CD4-positive, alpha-beta T cell treated with Interleukin-4 for 1 hour (primary cell): ENCODE measurements around the gene RNU6-7.
A peak's percentile ranks its signal among the peaks of the same experiment; 100 is the strongest.

Experiments
- DNase-seq, 2 donors: peaks; one replicate each; pipeline ENCODE4 v3.0.0-alpha.2; 2020 to 2022

RNU6-7 gene

GRCh38 chr14:32201816-32202490 lies at the start of gene RNU6-7:
Gene RNU6-7, plus strand, starts transcription at chr14:32202045.
- DNase-seq, result peak; percentile 31 to 66

- no peak for DNase-seq
Measured at GRCh38 chr14:32166029-32166428, 35.8 kb upstream of the RNU6-7 start.

- DNase-seq, result no peak
Measured at GRCh38 chr14:32166924-32167323, 34.9 kb upstream of the RNU6-7 start.

GRCh38 chr14:32167907-32168306 lies 33.9 kb upstream of the RNU6-7 start:
- DNase-seq, result no peak

- DNase-seq, result no peak
Measured at GRCh38 chr14:32169191-32169590, 32.7 kb upstream of the RNU6-7 start.

- no peak for DNase-seq
Measured at GRCh38 chr14:32171469-32171868, 30.4 kb upstream of the RNU6-7 start.

GRCh38 chr14:32183151-32184058 lies 18.4 kb upstream of the RNU6-7 start:
- DNase-seq, result no peak

- no peak for DNase-seq
Measured at GRCh38 chr14:32185097-32185496, 16.7 kb upstream of the RNU6-7 start.

- no peak for DNase-seq
Measured at GRCh38 chr14:32186248-32186647, 15.6 kb upstream of the RNU6-7 start.

- no peak for DNase-seq
Measured at GRCh38 chr14:32189811-32190210, 12.0 kb upstream of the RNU6-7 start.

GRCh38 chr14:32190673-32191072 lies 11.2 kb upstream of the RNU6-7 start:
- DNase-seq, result no peak

- DNase-seq, result no peak
Measured at GRCh38 chr14:32192712-32193373, 9.0 kb upstream of the RNU6-7 start.

GRCh38 chr14:32193532-32193931 lies 8.3 kb upstream of the RNU6-7 start:
- DNase-seq, result no peak

GRCh38 chr14:32195636-32196035 lies 6.2 kb upstream of the RNU6-7 start:
- DNase-seq, result no peak

- DNase-seq, result no peak
Measured at GRCh38 chr14:32197919-32198318, 3.9 kb upstream of the RNU6-7 start.

- DNase-seq, result no peak
Measured at GRCh38 chr14:32200368-32201192, 1.3 kb upstream of the RNU6-7 start.

GRCh38 chr14:32201193-32201815 lies 541 bp upstream of the RNU6-7 start:
- peak; percentile 81 to 85 for DNase-seq

- DNase-seq, result no peak
Measured at GRCh38 chr14:32202491-32202997, 699 bp downstream of the RNU6-7 start.

GRCh38 chr14:32202998-32203882 lies 1.4 kb downstream of the RNU6-7 start, which contains the start of gene RNU6-8:
Gene RNU6-8, minus strand, starts transcription at chr14:32203269.
- DNase-seq, result peak; percentile 89 to 90

GRCh38 chr14:32203928-32204357 lies 2.1 kb downstream of the RNU6-7 start:
- DNase-seq, result peak; percentile 15 to 31

GRCh38 chr14:32205554-32205953 lies 3.7 kb downstream of the RNU6-7 start:
- DNase-seq, result no peak
